ENCODE data around the gene HNRNPC. TPM values are rescaled to one million over a fixed set of nuclear protein-coding genes. Genes with fewer than 3 reads are reported as not detected.

HNRNPC gene
- total and polyA plus RNA-seq, 9 of the 15 experiments (the other 6 are each of a cell fraction or from before 2014, with no cell fraction given): 679 to 1,557 (median 1,191) TPM

- TF ChIP-seq TBL1XR1 (IDR thresholded peaks at IDR 0.05; ENCODE audit: low read length in 2 of 2) (0 out of 4 replicates have a peak, but pooled peaks of 1 of the 2 experiments have one; percentile 11), ETV1 (tag; conservative IDR thresholded peaks at IDR 0.05; ENCODE audit: low read depth) (no peak), ATF7 (IDR thresholded peaks at IDR 0.05) (0 out of 2 replicates have a peak, but pooled peaks have one; percentile 21), DMBX1 (CRISPR knock-in tag; IDR thresholded peaks at IDR 0.05; ENCODE audit: borderline replicate concordance) (no peak), ZNF224 (CRISPR knock-in tag; IDR thresholded peaks at IDR 0.05) (no peak), HMG20A (CRISPR knock-in tag; conservative IDR thresholded peaks at IDR 0.05) (no peak), RBM39 (optimal IDR thresholded peaks at IDR 0.05; ENCODE audit: low read depth, low read length) (no peak), ZNF143 (CRISPR knock-in tag; IDR thresholded peaks at IDR 0.05) (no peak), LEF1 (IDR thresholded peaks at IDR 0.05) (peak; percentile 44; the same call in 1 of the 2 replicates), ZNF717 (CRISPR knock-in tag; IDR thresholded peaks at IDR 0.05) (no peak), MLLT1 (IDR thresholded peaks at IDR 0.05) (no peak), IRF2 (CRISPR knock-in tag; IDR thresholded peaks at IDR 0.05) (no peak), HES1 (IDR thresholded peaks at IDR 0.05; ENCODE audit: low read depth) (no peak), KLF6 (CRISPR knock-in tag; IDR thresholded peaks at IDR 0.05; ENCODE audit: borderline replicate concordance) (no peak), POLR2AphosphoS2 (IDR thresholded peaks at IDR 0.05; ENCODE audit: low read length) (no peak), LCOR (CRISPR knock-in tag; IDR thresholded peaks at IDR 0.05) (0 out of 2 replicates have a peak, but pooled peaks have one; percentile 32), ERF (CRISPR knock-in tag; IDR thresholded peaks at IDR 0.05) (no peak), ETV6 (IDR thresholded peaks at IDR 0.05; ENCODE audit: borderline replicate concordance in 1 of 2, low read depth in 2 of 2, low read length in 1 of 2) (no peak), ETV6 (CRISPR knock-in tag; IDR thresholded peaks at IDR 0.05; ENCODE audit: borderline replicate concordance) (no peak), SPI1 (IDR thresholded peaks at IDR 0.05; ENCODE audit: borderline replicate concordance, low read depth, low read length) (no peak), IRF9 (tag; IDR thresholded peaks at IDR 0.05) (no peak), ZZZ3 (IDR thresholded peaks at IDR 0.05) (no peak)
- TF ChIP-seq, protein P1, sequence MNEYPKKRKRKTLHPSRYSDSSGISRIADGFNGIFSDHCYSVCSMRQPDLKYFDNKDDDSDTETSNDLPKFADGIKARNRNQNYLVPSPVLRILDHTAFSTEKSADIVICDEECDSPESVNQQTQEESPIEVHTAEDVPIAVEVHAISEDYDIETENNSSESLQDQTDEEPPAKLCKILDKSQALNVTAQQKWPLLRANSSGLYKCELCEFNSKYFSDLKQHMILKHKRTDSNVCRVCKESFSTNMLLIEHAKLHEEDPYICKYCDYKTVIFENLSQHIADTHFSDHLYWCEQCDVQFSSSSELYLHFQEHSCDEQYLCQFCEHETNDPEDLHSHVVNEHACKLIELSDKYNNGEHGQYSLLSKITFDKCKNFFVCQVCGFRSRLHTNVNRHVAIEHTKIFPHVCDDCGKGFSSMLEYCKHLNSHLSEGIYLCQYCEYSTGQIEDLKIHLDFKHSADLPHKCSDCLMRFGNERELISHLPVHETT (CRISPR knock-in tag; conservative IDR thresholded peaks at IDR 0.05 in 1 of 2, IDR thresholded peaks at IDR 0.05 in 1 of 2): no peak
- TF ChIP-seq, protein P2, sequence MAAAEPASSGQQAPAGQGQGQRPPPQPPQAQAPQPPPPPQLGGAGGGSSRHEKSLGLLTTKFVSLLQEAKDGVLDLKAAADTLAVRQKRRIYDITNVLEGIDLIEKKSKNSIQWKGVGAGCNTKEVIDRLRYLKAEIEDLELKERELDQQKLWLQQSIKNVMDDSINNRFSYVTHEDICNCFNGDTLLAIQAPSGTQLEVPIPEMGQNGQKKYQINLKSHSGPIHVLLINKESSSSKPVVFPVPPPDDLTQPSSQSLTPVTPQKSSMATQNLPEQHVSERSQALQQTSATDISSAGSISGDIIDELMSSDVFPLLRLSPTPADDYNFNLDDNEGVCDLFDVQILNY (CRISPR knock-in tag; IDR thresholded peaks at IDR 0.05): no peak
These were observed 39.4 kb upstream of the HNRNPC start (continued) for GRCh38 chr14:21308479-21309237.
